PFSK-1 (cell line): ENCODE results near the gene C19orf85.

ENCODE experiments used
- FOXP2 ChIP-seq: optimal IDR thresholded peaks from 2 replicates; pipeline ENCODE3; 2011; ENCODE audit warnings: borderline replicate concordance, control low read depth, inconsistent platforms; ENCODE audit not compliant: insufficient read depth; ENCODE audit errors: extremely low read length, extremely low read depth
- POLR2AphosphoS5 ChIP-seq: IDR thresholded peaks from 2 replicates; pipeline ENCODE4 v1.6.1; 2012; ENCODE audit warnings: low read depth, mild to moderate bottlenecking, control low read depth, low read length, moderate library complexity
- SIN3A ChIP-seq: IDR thresholded peaks from 2 replicates; pipeline ENCODE4 v1.6.1; 2012; ENCODE audit warnings: mild to moderate bottlenecking, low read length, moderate library complexity, borderline replicate concordance; ENCODE audit not compliant: insufficient read depth
- TAF1 ChIP-seq: IDR thresholded peaks from 2 replicates; pipeline ENCODE4 v1.6.1; 2012; ENCODE audit warnings: low read length, control low read depth, borderline replicate concordance; ENCODE audit not compliant: insufficient read depth
- TF ChIP-seq, protein P1 (sequence below), 2 experiments: IDR thresholded peaks; 2 replicates each; pipeline versions ENCODE4 v1.6.1 to v1.8.0; 2011 to 2012; ENCODE audit warnings: low read depth in 2 of 2, low read length in 2 of 2, control low read depth in 1 of 2, inconsistent platforms in 1 of 2, mild to moderate bottlenecking in 1 of 2, moderate library complexity in 1 of 2; ENCODE audit not compliant: insufficient read depth in 1 of 2

Gene C19orf85

DNA sequence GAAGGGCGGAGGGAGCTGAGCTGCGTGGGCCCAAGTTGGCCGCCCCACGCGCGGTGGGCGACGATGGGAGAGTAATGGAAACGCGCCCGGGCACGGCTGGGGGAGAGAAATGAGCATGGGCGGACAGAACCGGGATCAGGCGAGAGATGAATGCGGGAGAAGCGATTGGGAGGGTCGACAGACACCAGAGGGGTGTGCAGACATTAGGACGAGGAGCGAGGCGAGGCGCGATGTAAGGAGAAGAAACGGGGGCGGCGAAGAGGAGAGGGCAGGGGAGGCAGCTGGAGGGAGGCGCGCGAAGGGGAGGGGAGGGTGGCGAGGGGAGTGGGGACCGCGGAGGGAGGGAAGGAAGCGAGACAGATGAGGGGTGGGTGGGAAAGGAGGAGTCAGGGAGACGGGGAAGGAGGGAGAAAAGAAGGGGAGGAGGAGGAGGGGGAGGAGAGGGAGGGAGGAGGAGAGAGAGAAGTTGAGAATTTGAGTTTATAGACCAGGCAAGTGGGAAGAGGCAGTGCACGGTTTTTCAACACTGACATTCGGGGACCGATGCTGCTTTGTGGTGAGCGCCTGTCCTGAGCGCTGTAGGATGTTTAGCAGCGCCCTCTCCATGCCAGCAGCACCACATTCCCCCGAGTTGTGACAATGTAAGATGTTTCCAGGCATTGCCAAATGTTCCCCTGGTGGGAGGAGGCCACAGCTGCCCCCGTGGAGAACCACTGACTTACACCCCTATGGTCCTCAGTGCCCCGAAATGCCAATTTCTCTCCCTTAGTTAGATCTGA is 21.3 kb downstream of the C19orf85 start, which contains the start of gene SHISA7:
Gene SHISA7 (minus strand): TSS at position 256 of the 779 bp plus-strand sequence. CDS start 437 bp downstream, outside the sequence.
- TF ChIP-seq SIN3A: no peak
- no peak for TF ChIP-seq TAF1
- TF ChIP-seq, protein P1, sequence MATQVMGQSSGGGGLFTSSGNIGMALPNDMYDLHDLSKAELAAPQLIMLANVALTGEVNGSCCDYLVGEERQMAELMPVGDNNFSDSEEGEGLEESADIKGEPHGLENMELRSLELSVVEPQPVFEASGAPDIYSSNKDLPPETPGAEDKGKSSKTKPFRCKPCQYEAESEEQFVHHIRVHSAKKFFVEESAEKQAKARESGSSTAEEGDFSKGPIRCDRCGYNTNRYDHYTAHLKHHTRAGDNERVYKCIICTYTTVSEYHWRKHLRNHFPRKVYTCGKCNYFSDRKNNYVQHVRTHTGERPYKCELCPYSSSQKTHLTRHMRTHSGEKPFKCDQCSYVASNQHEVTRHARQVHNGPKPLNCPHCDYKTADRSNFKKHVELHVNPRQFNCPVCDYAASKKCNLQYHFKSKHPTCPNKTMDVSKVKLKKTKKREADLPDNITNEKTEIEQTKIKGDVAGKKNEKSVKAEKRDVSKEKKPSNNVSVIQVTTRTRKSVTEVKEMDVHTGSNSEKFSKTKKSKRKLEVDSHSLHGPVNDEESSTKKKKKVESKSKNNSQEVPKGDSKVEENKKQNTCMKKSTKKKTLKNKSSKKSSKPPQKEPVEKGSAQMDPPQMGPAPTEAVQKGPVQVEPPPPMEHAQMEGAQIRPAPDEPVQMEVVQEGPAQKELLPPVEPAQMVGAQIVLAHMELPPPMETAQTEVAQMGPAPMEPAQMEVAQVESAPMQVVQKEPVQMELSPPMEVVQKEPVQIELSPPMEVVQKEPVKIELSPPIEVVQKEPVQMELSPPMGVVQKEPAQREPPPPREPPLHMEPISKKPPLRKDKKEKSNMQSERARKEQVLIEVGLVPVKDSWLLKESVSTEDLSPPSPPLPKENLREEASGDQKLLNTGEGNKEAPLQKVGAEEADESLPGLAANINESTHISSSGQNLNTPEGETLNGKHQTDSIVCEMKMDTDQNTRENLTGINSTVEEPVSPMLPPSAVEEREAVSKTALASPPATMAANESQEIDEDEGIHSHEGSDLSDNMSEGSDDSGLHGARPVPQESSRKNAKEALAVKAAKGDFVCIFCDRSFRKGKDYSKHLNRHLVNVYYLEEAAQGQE (IDR thresholded peaks at IDR 0.05; ENCODE audit: insufficient read depth in 1 of 2, low read depth in 2 of 2, low read length in 2 of 2): no peak
- no peak for TF ChIP-seq POLR2AphosphoS5
- TF ChIP-seq FOXP2: no peak

DNA sequence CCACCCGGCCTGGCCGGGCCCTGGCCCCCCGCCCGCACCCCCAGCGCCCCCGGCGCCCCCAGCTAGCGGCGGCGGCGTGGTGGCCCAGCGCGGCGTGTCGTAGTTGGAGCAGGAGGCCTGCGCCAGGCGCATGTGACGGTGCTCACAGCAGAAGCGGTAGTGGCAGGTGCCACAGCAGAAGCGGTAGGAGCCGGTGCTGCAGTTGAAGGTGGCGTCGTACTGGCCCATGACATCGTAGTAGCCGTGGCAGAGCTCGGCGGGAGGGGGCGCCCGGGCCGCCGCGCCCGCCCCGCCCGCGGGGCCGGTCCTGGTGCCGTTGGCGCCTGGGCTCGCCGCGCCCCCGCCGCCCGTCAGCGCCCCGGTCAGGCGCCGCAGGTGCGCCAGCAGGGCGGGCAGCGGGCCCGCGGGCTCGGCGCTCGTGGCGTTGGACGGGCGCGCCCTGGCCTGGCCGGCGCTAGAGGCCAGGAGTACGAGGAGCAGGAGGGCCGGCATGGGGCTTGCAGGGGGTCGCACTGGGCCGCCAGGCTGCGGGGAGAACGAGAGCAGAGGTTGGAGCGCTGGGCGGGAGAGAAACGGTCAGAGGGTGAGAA is 22.1 kb downstream of the C19orf85 start:
- no peak for TF ChIP-seq TAF1
- no peak for TF ChIP-seq POLR2AphosphoS5
- TF ChIP-seq SIN3A: no peak
- TF ChIP-seq, protein P1 (IDR thresholded peaks at IDR 0.05; ENCODE audit: insufficient read depth in 1 of 2, low read depth in 2 of 2, low read length in 2 of 2): no peak
- TF ChIP-seq FOXP2: no peak

DNA sequence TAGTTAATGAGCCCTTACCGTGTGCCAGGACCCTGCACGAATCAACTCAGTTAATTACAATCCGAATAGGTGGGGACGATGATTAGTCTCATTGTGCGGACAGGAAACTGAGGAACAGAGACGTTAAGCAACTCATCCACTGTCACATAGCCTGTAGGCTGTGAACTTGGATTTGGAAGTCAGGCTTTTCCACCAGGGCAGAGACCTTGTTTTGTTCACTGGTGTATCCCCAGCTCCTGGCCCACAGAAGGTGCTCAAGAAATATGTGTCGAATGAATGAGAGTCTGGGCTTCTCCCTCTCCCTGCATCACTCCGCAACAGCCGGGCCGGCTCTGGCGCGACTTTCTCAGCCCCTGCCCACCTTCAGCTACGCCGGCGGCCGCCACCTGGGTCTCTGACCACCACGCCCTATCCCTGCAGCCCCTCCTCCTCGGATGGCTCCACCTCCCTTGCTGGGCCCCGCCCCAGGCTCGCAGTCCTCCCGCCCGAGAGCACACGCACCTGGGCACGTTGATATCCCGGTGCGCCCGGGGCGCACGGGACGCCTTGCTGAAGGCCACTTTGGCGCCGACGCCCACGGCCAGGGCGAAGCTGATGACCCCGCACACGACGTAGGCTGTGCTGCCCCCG is 22.7 kb downstream of the C19orf85 start:
- TF ChIP-seq POLR2AphosphoS5: no peak
- no peak for TF ChIP-seq SIN3A
- no peak for TF ChIP-seq TAF1
- no peak for TF ChIP-seq FOXP2
- TF ChIP-seq, protein P1 (IDR thresholded peaks at IDR 0.05; ENCODE audit: insufficient read depth in 1 of 2, low read depth in 2 of 2, low read length in 2 of 2): no peak

DNA sequence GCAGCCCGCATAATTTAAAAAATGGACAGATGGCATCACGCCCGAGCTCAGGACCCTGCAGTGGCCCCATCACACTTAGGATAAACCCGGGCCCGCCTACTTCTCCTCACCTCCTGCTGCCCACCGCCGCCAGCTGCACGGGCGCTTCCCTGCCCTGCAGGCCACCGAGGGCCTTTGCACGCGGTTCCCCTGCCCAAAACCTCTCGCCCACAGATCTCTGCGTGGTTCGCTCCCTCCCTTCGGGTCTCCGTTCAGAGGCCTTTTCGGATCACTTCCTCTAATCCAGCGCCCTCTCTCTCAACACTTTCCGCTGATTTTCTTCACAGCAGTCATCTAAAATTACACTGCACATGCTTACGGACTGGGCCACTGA is 23.2 kb downstream of the C19orf85 start:
- TF ChIP-seq, protein P1 (IDR thresholded peaks at IDR 0.05; ENCODE audit: insufficient read depth in 1 of 2, low read depth in 2 of 2, low read length in 2 of 2): no peak
- TF ChIP-seq SIN3A: no peak
- TF ChIP-seq POLR2AphosphoS5: no peak
- no peak for TF ChIP-seq FOXP2
- TF ChIP-seq TAF1: no peak
